Fibroblast of lung (primary cell): ENCODE measurements around the gene IL15RA.

Experiments
- EZH2 ChIP-seq: IDR thresholded peaks from 2 replicates; pipeline ENCODE4 v1.5.1; 2012; ENCODE audit warnings: low read length, control low read depth, mild to moderate bottlenecking; ENCODE audit errors: missing control alignments
- TF ChIP-seq, protein P1 (sequence below), 2 donors: IDR thresholded peaks in 1 of 2; conservative IDR thresholded peaks in 1 of 2; 1 replicate in 1 of 2; 2 replicates in 1 of 2; pipeline ENCODE4 v1.5.1; 2011 to 2012; ENCODE audit warnings: low read length in 2 of 2, control low read depth in 1 of 2, inconsistent platforms in 1 of 2, low read depth in 1 of 2, mild to moderate bottlenecking in 1 of 2

- TF ChIP-seq, protein P1, sequence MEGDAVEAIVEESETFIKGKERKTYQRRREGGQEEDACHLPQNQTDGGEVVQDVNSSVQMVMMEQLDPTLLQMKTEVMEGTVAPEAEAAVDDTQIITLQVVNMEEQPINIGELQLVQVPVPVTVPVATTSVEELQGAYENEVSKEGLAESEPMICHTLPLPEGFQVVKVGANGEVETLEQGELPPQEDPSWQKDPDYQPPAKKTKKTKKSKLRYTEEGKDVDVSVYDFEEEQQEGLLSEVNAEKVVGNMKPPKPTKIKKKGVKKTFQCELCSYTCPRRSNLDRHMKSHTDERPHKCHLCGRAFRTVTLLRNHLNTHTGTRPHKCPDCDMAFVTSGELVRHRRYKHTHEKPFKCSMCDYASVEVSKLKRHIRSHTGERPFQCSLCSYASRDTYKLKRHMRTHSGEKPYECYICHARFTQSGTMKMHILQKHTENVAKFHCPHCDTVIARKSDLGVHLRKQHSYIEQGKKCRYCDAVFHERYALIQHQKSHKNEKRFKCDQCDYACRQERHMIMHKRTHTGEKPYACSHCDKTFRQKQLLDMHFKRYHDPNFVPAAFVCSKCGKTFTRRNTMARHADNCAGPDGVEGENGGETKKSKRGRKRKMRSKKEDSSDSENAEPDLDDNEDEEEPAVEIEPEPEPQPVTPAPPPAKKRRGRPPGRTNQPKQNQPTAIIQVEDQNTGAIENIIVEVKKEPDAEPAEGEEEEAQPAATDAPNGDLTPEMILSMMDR (conservative IDR thresholded peaks at IDR 0.05 in 1 of 2, IDR thresholded peaks at IDR 0.05 in 1 of 2; ENCODE audit: low read depth in 1 of 2, low read length in 2 of 2): no peak
- TF ChIP-seq EZH2: no peak
These were observed 34.9 kb downstream of the IL15RA start for GRCh38 chr10:5942474-5942873.
